ENCODE measurements around the gene SELENOO. TPM values are rescaled to one million over a fixed set of nuclear protein-coding genes. Genes with fewer than 3 reads are reported as not detected.

Gene SELENOO
- polyA plus RNA-seq, 3 donors, result 16.9 to 31.1 (median 24.0) TPM

Other genes starting within 250 kb of the SELENOO start
- gene PIM3, start 240.2 kb upstream of the SELENOO start, polyA plus RNA-seq (ENCODE audit: insufficient read length in 3 of 3), result 10 to 100 TPM; 14.3 to 25.1 (median 20.3) TPM
- under 1 TPM in 2 of 3 donors, not detected in 1; 0.04 to 0.06 TPM for gene IL17REL, start 188.2 kb upstream of the SELENOO start, polyA plus RNA-seq (ENCODE audit: insufficient read length in 3 of 3)
- not detected for gene TTLL8, start 142.7 kb upstream of the SELENOO start, polyA plus RNA-seq (ENCODE audit: insufficient read length in 3 of 3)
- 1 to 10 TPM in 2 of 3 donors, under 1 TPM in 1; 0.77 to 1.4 (median 1.3) TPM for gene MLC1, start 115.6 kb upstream of the SELENOO start, polyA plus RNA-seq (ENCODE audit: insufficient read length in 3 of 3)
- 1 to 10 TPM in 1 of 3 donors, under 1 TPM in 2; 0.58 to 1.3 (median 0.78) TPM for gene MOV10L1, start 111.0 kb upstream of the SELENOO start, polyA plus RNA-seq (ENCODE audit: insufficient read length in 3 of 3)
- 1 to 10 TPM; 1.3 to 2.2 (median 1.5) TPM for gene PANX2, start 30.3 kb upstream of the SELENOO start, polyA plus RNA-seq (ENCODE audit: insufficient read length in 3 of 3)
- gene TRABD, start 15.1 kb upstream of the SELENOO start, polyA plus RNA-seq (ENCODE audit: insufficient read length in 3 of 3), result 10 to 100 TPM; 17.5 to 31.3 (median 29.6) TPM
- gene TUBGCP6, start 44.0 kb downstream of the SELENOO start, polyA plus RNA-seq (ENCODE audit: insufficient read length in 3 of 3), result 10 to 100 TPM; 30.5 to 48.2 (median 40.1) TPM
- 10 to 100 TPM; 17.1 to 34.3 (median 27.7) TPM for gene HDAC10, start 50.3 kb downstream of the SELENOO start, polyA plus RNA-seq (ENCODE audit: insufficient read length in 3 of 3)
- 10 to 100 TPM; 11.5 to 18.9 (median 17.5) TPM for gene MAPK12, start 60.7 kb downstream of the SELENOO start, polyA plus RNA-seq (ENCODE audit: insufficient read length in 3 of 3)
- gene MAPK11, start 69.4 kb downstream of the SELENOO start, polyA plus RNA-seq (ENCODE audit: insufficient read length in 3 of 3), result 10 to 100 TPM in 1 of 3 donors, 1 to 10 TPM in 2; 6.7 to 10.1 (median 8.9) TPM
- gene PLXNB2, start 106.6 kb downstream of the SELENOO start, polyA plus RNA-seq (ENCODE audit: insufficient read length in 3 of 3), result 100 to 1,000 TPM; 187 to 248 (median 239) TPM
- gene DENND6B, start 126.0 kb downstream of the SELENOO start, polyA plus RNA-seq (ENCODE audit: insufficient read length in 3 of 3), result 10 to 100 TPM; 11.9 to 21.1 (median 16.8) TPM
- 10 to 100 TPM; 34.4 to 58.1 (median 44.6) TPM for gene PPP6R2, start 142.3 kb downstream of the SELENOO start, polyA plus RNA-seq (ENCODE audit: insufficient read length in 3 of 3)

All from renal cortex interstitium (tissue), 3 donors.